ENCODE data around the gene COPS7A. TPM values are rescaled to one million over a fixed set of nuclear protein-coding genes. Genes with fewer than 3 reads are reported as not detected.

Gene COPS7A
- total RNA-seq, 1 donor from 2014 or later = 73.0 TPM

DNA sequence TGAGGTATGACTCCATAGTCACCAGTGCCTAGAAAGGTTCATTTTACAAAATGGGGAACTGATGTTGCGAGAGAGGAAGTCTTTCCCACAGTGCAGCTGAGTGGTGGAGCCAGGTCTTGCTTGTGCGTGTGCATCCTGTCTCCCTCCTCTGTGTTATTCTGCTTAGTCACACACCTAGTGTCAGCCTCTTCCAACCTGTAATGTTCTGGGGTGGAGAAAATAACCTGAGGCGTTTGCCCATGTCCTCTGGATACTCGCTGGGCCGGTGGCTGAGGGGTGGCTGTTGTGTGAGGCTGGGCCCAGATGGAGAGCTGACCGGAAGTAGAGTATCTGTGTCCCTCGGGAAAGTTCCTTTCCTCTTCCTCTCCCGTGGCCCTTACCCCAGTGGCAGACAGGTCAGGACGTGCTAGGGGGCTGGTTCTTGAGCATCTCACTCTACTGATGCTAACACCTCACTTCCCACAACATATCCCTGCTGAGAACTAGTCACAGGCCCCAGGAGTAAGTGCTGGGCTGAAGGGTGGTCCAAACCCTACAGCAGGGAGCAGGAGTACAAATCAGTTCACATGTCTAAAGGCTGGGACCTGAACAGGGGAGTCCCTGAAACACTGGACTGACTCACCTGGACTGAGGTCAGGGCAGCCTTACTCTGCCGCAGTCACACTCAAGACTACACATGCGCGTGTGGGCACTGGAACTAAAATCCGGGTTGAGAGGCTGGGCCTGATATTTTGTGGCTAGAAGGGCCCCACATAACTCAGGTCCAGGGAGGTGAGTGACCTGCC is 22.1 kb downstream of the COPS7A start:
- H3K36me3 Mint-ChIP-seq (ENCODE audit: unreplicated experiment) = peaks cover 32% of the 10 kb centered on the region
- no peak overlapping the region for H3K27ac Mint-ChIP-seq (ENCODE audit: unreplicated experiment)
- H3K4me1 Mint-ChIP-seq (ENCODE audit: unreplicated experiment) = peaks cover 5% of the 10 kb centered on the region
- DNase-seq (ENCODE audit: extremely low spot score, unreplicated experiment) = no peak
- no peak overlapping the region for H3K4me3 Mint-ChIP-seq (ENCODE audit: unreplicated experiment)
- TF ChIP-seq, protein P1, sequence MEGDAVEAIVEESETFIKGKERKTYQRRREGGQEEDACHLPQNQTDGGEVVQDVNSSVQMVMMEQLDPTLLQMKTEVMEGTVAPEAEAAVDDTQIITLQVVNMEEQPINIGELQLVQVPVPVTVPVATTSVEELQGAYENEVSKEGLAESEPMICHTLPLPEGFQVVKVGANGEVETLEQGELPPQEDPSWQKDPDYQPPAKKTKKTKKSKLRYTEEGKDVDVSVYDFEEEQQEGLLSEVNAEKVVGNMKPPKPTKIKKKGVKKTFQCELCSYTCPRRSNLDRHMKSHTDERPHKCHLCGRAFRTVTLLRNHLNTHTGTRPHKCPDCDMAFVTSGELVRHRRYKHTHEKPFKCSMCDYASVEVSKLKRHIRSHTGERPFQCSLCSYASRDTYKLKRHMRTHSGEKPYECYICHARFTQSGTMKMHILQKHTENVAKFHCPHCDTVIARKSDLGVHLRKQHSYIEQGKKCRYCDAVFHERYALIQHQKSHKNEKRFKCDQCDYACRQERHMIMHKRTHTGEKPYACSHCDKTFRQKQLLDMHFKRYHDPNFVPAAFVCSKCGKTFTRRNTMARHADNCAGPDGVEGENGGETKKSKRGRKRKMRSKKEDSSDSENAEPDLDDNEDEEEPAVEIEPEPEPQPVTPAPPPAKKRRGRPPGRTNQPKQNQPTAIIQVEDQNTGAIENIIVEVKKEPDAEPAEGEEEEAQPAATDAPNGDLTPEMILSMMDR (IDR thresholded peaks at IDR 0.05) = no peak
- no peaks in the 10 kb centered on the region for H3K27me3 Mint-ChIP-seq (ENCODE audit: unreplicated experiment)
- H3K9me3 Mint-ChIP-seq (ENCODE audit: unreplicated experiment) = no peaks in the 10 kb centered on the region

DNA sequence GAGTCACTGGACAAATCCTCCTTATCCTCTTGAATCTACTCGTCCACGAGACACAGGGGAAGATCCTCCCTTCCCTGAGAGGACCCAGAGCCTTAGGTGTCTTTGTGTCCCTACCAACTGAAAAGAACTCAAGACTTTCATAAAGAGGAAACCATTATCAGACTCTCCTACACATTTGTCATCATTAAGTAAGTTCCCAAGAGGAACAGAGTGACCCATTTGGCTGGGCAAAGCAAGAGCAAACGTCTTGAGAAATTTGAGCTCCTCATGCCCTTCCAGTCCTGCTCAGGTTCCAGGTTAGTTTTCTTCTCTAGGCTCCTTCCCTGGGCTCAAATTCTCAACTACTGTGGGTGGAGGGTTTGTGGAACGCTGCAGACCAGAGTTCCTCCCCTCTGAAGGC is 23.4 kb downstream of the COPS7A start:
- no peaks in the 10 kb centered on the region for H3K27me3 Mint-ChIP-seq (ENCODE audit: unreplicated experiment)
- no peak for DNase-seq (ENCODE audit: extremely low spot score, unreplicated experiment)
- H3K36me3 Mint-ChIP-seq (ENCODE audit: unreplicated experiment) = peaks cover 32% of the 10 kb centered on the region
- H3K9me3 Mint-ChIP-seq (ENCODE audit: unreplicated experiment) = no peaks in the 10 kb centered on the region
- peak overlapping the region; percentile 19 for H3K27ac Mint-ChIP-seq (ENCODE audit: unreplicated experiment)
- peaks cover 10% of the 10 kb centered on the region for H3K4me1 Mint-ChIP-seq (ENCODE audit: unreplicated experiment)
- TF ChIP-seq, protein P1 (IDR thresholded peaks at IDR 0.05) = no peak
- H3K4me3 Mint-ChIP-seq (ENCODE audit: unreplicated experiment) = no peak overlapping the region

DNA sequence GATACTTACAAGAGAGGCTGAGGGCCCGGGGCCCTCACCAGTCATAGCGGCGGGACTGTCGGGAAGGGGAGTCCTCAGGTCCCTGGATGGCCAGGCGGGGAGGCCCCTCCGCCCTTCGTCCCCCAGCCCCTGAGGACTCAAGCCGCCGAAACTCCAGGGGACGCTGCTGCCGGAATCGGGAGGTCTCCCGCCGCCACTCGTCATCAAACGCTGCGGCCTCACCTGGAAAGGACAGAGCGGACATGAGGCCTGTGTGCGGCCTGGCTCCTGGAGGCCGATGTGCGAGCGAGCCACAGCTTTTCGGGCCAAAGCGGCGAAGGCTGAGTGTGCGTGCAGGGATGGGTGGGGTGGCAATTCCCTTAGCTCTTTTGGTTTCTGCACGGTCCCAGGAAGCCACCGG is 24.9 kb downstream of the COPS7A start:
- no peaks in the 10 kb centered on the region for H3K9me3 Mint-ChIP-seq (ENCODE audit: unreplicated experiment)
- H3K4me1 Mint-ChIP-seq (ENCODE audit: unreplicated experiment) = peaks cover 14% of the 10 kb centered on the region
- H3K27me3 Mint-ChIP-seq (ENCODE audit: unreplicated experiment) = no peaks in the 10 kb centered on the region
- H3K27ac Mint-ChIP-seq (ENCODE audit: unreplicated experiment) = no peak overlapping the region
- TF ChIP-seq, protein P1 (IDR thresholded peaks at IDR 0.05) = no peak
- no peak for DNase-seq (ENCODE audit: extremely low spot score, unreplicated experiment)
- H3K36me3 Mint-ChIP-seq (ENCODE audit: unreplicated experiment) = peaks cover 32% of the 10 kb centered on the region
- H3K4me3 Mint-ChIP-seq (ENCODE audit: unreplicated experiment) = no peak overlapping the region

DNA sequence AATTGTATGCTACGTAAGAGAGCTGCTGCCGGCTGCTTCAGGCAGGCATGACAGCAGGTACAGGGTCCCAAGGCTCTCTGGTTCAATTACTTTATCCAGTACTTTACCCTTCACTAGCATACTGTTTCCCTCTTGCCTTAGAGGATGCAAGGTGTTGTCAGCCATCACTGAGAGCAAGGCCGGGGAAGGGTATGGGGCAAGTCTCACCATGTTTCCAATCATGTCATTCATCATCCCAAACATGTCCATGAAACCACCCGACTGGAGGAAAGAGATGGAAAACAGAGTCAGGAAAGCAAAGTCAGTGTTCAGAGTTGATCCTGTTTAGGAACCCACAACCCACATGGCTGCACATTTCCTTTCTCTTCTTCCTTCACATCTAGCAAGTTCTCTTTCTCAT is 26.7 kb downstream of the COPS7A start:
- peaks cover 19% of the 10 kb centered on the region for H3K4me1 Mint-ChIP-seq (ENCODE audit: unreplicated experiment)
- H3K9me3 Mint-ChIP-seq (ENCODE audit: unreplicated experiment) = no peaks in the 10 kb centered on the region
- no peak for DNase-seq (ENCODE audit: extremely low spot score, unreplicated experiment)
- H3K27ac Mint-ChIP-seq (ENCODE audit: unreplicated experiment) = no peak overlapping the region
- peaks cover 32% of the 10 kb centered on the region for H3K36me3 Mint-ChIP-seq (ENCODE audit: unreplicated experiment)
- no peak overlapping the region for H3K4me3 Mint-ChIP-seq (ENCODE audit: unreplicated experiment)
- no peaks in the 10 kb centered on the region for H3K27me3 Mint-ChIP-seq (ENCODE audit: unreplicated experiment)
- TF ChIP-seq, protein P1 (IDR thresholded peaks at IDR 0.05) = no peak

DNA sequence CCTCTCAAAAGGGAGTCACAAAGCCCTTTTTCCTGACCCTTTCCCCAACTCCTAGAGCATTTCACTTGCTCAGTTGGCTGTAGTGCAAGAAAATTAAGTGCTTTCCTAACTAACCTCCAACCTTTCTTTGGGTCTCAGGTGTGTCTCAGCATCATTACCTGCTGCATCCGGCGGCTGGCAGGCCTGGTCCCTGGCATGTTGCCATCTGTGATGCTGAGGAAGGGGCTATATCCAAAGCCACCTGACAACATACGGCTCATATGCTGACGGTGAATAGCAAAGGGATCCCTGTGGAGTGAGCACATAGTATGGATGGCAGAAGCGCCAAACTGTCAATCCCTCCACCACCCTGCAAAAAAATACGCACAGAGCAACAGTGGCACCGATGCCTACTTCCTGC is 27.9 kb downstream of the COPS7A start:
- H3K36me3 Mint-ChIP-seq (ENCODE audit: unreplicated experiment) = peaks cover 31% of the 10 kb centered on the region
- H3K27ac Mint-ChIP-seq (ENCODE audit: unreplicated experiment) = peak overlapping the region; percentile 99
- H3K27me3 Mint-ChIP-seq (ENCODE audit: unreplicated experiment) = no peaks in the 10 kb centered on the region
- TF ChIP-seq, protein P1 (IDR thresholded peaks at IDR 0.05) = no peak
- H3K9me3 Mint-ChIP-seq (ENCODE audit: unreplicated experiment) = no peaks in the 10 kb centered on the region
- H3K4me1 Mint-ChIP-seq (ENCODE audit: unreplicated experiment) = peaks cover 19% of the 10 kb centered on the region
- peak overlapping the region; percentile 95 for H3K4me3 Mint-ChIP-seq (ENCODE audit: unreplicated experiment)
- DNase-seq (ENCODE audit: extremely low spot score, unreplicated experiment) = no peak

All from osteocyte (in vitro differentiated cells).